Right lobe of liver (tissue), 4 donors: ENCODE data around the gene ATP13A1.

Experiments used
- POLR2A ChIP-seq: fragments of 450-650 bp; IDR thresholded peaks from one replicate; pipeline ENCODE4 v1.6.1; 2017; ENCODE audit warnings: antibody characterized with exemption, mild to moderate bottlenecking
- TF ChIP-seq, protein P1 (sequence below), 4 donors: fragments of 200-600 bp in 3 of 4; fragments of 450-650 bp in 1 of 4; IDR thresholded peaks; one replicate each; pipeline versions ENCODE4 v1.5.1 to v1.8.0; 2016 to 2022; ENCODE audit warnings: antibody characterized with exemption in 4 of 4, mild to moderate bottlenecking in 2 of 4
- donor health status: DM: no; HTN: no; CAD: no.
- donor health status: DM: no; HTN: no; CAD: no.
- donor health status: DM: no; HTN: yes; CAD: no.

DNA sequence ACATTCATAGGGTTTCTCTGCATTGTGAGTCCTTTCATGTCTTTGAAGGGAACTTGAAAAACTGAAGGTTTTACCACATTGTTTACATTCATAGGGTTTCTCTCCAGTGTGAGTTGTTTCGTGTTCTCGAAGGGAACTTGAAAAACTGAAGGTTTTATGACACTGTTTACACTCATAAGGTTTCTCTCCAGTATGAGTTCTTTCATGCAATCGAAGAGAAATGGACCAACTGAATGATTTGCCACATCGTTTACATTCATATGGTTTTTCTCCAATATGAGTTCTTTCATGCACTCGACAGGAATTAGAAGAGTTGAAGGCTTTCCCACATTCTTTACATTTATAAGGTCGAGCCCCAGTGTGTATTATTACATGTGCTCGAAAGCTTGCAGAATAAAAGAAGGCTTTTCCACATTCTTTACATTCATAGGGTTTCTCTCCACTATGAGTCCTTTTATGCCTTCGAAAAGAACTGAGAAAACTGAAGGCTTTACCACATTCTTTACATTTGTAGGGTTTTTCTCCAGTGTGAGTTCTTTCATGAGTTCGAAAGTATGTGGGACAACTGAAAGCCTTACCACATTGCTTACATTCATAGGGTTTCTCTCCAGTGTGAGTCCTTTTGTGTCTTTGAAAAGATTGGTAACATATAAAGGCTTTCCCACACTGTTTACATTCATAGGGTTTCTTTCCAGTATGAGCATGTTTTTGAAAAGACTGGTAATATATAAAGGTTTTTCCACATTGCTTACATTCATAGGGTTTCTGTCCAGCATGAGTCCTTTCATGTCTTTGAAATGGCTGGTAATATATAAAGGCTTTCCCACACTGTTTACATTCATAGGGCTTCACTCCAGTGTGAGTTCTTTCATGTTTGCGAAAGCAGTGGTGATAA lies 48.7 kb upstream of the ATP13A1 start:
- TF ChIP-seq, protein P1, sequence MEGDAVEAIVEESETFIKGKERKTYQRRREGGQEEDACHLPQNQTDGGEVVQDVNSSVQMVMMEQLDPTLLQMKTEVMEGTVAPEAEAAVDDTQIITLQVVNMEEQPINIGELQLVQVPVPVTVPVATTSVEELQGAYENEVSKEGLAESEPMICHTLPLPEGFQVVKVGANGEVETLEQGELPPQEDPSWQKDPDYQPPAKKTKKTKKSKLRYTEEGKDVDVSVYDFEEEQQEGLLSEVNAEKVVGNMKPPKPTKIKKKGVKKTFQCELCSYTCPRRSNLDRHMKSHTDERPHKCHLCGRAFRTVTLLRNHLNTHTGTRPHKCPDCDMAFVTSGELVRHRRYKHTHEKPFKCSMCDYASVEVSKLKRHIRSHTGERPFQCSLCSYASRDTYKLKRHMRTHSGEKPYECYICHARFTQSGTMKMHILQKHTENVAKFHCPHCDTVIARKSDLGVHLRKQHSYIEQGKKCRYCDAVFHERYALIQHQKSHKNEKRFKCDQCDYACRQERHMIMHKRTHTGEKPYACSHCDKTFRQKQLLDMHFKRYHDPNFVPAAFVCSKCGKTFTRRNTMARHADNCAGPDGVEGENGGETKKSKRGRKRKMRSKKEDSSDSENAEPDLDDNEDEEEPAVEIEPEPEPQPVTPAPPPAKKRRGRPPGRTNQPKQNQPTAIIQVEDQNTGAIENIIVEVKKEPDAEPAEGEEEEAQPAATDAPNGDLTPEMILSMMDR (IDR thresholded peaks at IDR 0.05): no peak
- TF ChIP-seq POLR2A: no peak
